AG04450 (cell line): Measurements from ENCODE around the gene CPT1C. TPM values are rescaled to one million over a fixed set of nuclear protein-coding genes. Genes with fewer than 3 reads are reported as not detected.
A peak's percentile ranks its signal among the peaks of the same experiment; 100 is the strongest.

ENCODE experiments used
- CTCF ChIA-PET: fragments of 300-600, 350-600 bp; formaldehyde crosslinking; extraction: SDS; loops from one replicate; lab custom pipeline; 2022; ENCODE audit warnings: antibody characterized with exemption, inconsistent platforms; lab: Charles Lee
- POLR2A ChIA-PET: fragments of 350-600 bp; formaldehyde crosslinking; extraction: SDS; loops from one replicate; lab custom pipeline; 2021; ENCODE audit warnings: antibody characterized with exemption, inconsistent platforms; lab: Yijun Ruan, JAX
- DNase-seq: peaks from one replicate; pipeline ENCODE4 v3.0.0-alpha.2; 2011; ENCODE audit warnings: low read depth, low spot score
- H3K27ac ChIP-seq: one replicate; pipeline ENCODE4 v1.5.1; 2012; ENCODE audit warnings: low read depth, low read length, control low read depth
- H3K27me3 ChIP-seq: one replicate; pipeline ENCODE4 v1.6.0; 2012; ENCODE audit warnings: low read length; ENCODE audit not compliant: control insufficient read depth, insufficient read depth
- H3K4me3 ChIP-seq: 2 replicates; pipeline ENCODE4 v1.5.1; 2011; ENCODE audit warnings: mild to moderate bottlenecking, low read depth, low read length, control low read depth
- H3K9me3 ChIP-seq: 2 replicates; pipeline ENCODE4 v1.5.1; 2012; ENCODE audit warnings: low read length; ENCODE audit not compliant: control insufficient read depth, insufficient read depth
- polyA plus RNA-seq: library from polyadenylated mRNA; depleted of rRNA; stranded (reverse); fragments of >200 nt; gene quantifications from 2 replicates; pipeline ENCODE4 v1.2.3, GENCODE V29; 2011
- TF ChIP-seq, protein P1 (sequence below): IDR thresholded peaks from 2 replicates; pipeline ENCODE4 v1.5.1; 2011; ENCODE audit warnings: low read depth, low read length, control low read depth, inconsistent platforms

Gene CPT1C
- polyA plus RNA-seq, 1 experiment: 20.3 TPM

DNA sequence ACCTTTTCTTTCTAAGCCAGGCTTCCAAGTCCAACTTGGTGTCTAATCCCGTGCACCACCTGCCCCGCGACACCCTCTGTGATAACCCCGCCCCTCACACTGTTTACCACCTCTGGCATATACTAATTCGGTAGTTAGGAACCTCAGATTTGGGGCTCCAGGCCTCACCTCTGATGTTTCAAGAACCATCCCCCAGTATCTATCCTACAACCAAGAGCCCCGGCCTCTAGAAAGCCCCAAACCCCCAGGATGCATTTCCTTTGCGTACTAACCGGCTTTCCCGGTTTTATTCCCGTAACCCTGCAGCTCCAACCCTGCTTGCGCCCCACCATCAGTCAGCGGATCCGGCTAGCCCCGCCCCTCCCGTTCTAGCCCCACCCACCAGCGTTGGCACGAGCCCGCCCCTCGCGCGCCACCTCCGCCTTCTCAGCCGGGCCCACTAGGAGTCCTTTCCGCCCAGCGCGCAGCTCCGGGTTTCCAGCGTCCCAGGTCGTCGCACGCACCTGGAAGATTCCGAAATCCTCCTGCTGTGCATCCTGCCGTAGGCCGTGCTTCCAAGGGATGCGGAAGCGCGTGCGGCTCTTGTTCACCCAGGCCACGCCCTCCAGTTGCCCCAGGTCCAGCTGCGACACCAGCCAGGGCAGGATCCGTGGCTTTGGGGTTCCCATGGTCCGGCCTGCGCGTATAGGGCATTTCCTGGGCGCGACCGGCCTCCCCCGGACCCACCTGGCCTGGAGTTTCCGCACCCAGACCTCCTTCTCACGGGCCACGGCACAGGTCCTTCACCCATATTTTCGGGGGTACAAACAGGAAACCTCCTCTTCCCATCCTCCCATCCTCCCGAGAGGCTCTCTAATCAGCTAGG, 26.5 kb upstream of the CPT1C start:
- POLR2A ChIA-PET: interaction anchor here (0.5 to 1.8 kb wide), 8 partner anchors 11 to 173 kb away, joined by 3 to 14 read pairs (median 4); partner anchors contain the start of genes PRMT1, RRAS and SCAF1
- DNase-seq: no peak

DNA sequence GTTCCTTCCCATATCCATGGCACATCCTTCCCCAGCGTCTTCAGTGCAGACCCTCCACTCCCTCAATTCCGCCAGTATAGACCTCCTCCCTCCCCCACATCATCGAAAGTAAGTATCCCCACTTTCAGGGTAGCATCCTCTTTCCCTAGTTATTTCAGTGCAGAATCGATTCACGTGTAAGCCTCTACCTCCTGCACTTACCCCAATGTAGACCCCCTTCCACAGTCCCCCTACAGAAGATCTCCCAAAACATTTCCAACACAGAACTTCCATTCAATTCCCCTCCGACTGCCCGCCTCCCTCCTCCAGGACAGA, 25.9 kb upstream of the CPT1C start:
- Histone ChIP-seq H3K4me3 (peak overlapping the region; percentile 93), H3K27ac (peak overlapping the region; percentile 75), H3K27me3 (no peaks in the 10 kb centered on the region), H3K9me3 (no peaks in the 10 kb centered on the region; the same call in 1 of the 2 replicates)
- POLR2A ChIA-PET: interaction anchor here (0.7 to 1.8 kb wide), 6 partner anchors 11 to 75 kb away, joined by 3 to 14 read pairs (median 5); partner anchors contain the start of genes PRMT1 and RRAS
- CTCF ChIA-PET: interaction anchor here (1.1 kb wide), 1 partner anchor 8 kb away, joined by 4 read pairs; no protein-coding TSS in a partner anchor
- TF ChIP-seq, protein P1, sequence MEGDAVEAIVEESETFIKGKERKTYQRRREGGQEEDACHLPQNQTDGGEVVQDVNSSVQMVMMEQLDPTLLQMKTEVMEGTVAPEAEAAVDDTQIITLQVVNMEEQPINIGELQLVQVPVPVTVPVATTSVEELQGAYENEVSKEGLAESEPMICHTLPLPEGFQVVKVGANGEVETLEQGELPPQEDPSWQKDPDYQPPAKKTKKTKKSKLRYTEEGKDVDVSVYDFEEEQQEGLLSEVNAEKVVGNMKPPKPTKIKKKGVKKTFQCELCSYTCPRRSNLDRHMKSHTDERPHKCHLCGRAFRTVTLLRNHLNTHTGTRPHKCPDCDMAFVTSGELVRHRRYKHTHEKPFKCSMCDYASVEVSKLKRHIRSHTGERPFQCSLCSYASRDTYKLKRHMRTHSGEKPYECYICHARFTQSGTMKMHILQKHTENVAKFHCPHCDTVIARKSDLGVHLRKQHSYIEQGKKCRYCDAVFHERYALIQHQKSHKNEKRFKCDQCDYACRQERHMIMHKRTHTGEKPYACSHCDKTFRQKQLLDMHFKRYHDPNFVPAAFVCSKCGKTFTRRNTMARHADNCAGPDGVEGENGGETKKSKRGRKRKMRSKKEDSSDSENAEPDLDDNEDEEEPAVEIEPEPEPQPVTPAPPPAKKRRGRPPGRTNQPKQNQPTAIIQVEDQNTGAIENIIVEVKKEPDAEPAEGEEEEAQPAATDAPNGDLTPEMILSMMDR: no peak
- no peak for DNase-seq

More for the DNA sequence above, 26.5 kb upstream of the CPT1C start:
- CTCF ChIA-PET: interaction anchor here (1.1 kb wide), 1 partner anchor 9 kb away, joined by 4 read pairs; no protein-coding TSS in a partner anchor
- peak overlapping the region; percentile 75 for H3K27ac ChIP-seq
- H3K4me3 ChIP-seq: peak overlapping the region; percentile 93
- H3K27me3 ChIP-seq: no peaks in the 10 kb centered on the region
- TF ChIP-seq, protein P1: no peak; the same call in 1 of the 2 replicates
- no peaks in the 10 kb centered on the region; the same call in 1 of the 2 replicates for H3K9me3 ChIP-seq

DNA sequence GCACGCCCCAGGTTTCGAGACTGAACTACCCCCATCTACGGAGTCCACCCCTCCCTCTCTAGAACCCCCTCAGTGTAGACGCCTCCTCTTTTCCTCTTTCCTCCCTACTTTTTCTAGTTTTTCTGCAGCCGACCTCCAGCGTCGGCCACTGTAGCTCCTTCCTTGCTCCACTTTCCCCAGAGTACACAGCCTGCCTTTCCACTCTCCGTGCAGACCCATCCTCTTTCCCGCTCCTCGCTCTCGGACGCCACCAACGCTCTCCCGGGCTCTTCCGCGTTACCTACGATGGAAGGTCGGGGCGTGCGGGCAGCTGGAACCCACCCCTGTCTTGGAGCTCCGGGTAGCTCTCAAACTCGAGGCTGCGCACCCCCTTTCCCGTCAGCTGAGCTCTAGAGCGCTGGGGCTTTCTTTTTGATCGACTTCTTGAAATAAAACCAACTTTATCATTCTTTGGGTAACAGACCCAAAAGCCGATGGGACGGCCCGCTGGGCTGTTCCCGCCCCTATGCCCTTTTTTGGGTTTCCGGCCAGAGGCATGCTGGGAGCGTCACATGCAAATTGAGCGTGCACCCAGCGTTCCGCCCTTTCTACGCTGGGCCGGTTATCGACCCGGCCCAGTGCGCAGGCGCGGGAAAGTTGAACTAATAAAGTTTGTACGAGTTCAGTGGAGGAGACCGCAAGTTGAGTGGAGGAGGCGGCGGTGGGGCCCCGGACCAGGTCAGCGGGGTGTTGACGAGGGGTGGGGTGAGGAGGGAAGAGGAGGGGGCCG, 25.4 kb upstream of the CPT1C start, which contains the start of the genes BCL2L12 and IRF3:
TSS of gene BCL2L12 (plus strand) at position 583 of the 769 bp plus-strand sequence. CDS start 760 bp downstream, outside the sequence.
TSS of gene IRF3 (minus strand) at position 507 of the 769 bp plus-strand sequence. CDS start 1,019 bp downstream, outside the sequence.
- H3K27ac ChIP-seq: peak within 1 kb of the TSS; percentile 75
- DNase-seq: peak; percentile 91
- no peaks in the 10 kb centered on the region for H3K27me3 ChIP-seq
- ChIA-PET CTCF (no interaction called here), POLR2A (interaction anchor here (0.8 to 1.1 kb wide), 4 partner anchors 11 to 75 kb away, joined by 3 to 6 read pairs (median 4); partner anchors contain the start of gene RRAS)
- TF ChIP-seq, protein P1: no peak
- peak within 1 kb of the TSS; percentile 93 for H3K4me3 ChIP-seq
- no peaks in the 10 kb centered on the region; the same call in 1 of the 2 replicates for H3K9me3 ChIP-seq

DNA sequence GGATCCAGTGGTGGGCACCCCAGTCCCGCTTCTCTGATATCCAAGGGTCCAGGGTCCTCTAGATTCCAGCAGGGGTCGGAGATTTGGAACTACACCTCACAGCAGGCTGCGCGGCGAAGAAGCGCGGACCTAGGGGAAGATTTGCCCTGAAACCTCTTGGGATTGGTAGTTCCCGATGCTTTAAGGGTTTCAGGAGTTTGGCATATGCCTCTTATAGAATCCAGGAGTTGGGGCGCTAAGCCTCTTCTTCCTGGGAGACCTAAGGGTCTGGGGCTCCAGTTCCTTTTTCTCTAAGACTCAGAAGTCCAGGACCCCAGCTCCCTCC, 24.8 kb upstream of the CPT1C start:
- POLR2A ChIA-PET: interaction anchor here (0.6 to 1.4 kb wide), 4 partner anchors 9 to 26 kb away, joined by 3 to 6 read pairs (median 4); partner anchors contain the start of gene RRAS
- Histone ChIP-seq H3K9me3 (no peaks in the 10 kb centered on the region; the same call in 1 of the 2 replicates), H3K27me3 (no peaks in the 10 kb centered on the region), H3K27ac (peak overlapping the region; percentile 21), H3K4me3 (peak overlapping the region; percentile 93)
- TF ChIP-seq, protein P1: no peak; the same call in 1 of the 2 replicates
- no peak for DNase-seq
- CTCF ChIA-PET: no interaction called here
